HEK293 (cell line): ENCODE data around the gene ABHD12.

Experiments used
- CTCF ChIP-seq: fragments of 450-650 bp; formaldehyde crosslinking; IDR thresholded peaks from 2 replicates; pipeline ENCODE4 v1.5.1; 2016; ENCODE audit warnings: missing biosample characterization, missing genetic modification characterization
- MYNN ChIP-seq: fragments of 450-650 bp; formaldehyde crosslinking; IDR thresholded peaks from 2 replicates; pipeline ENCODE4 v1.5.1; 2016; ENCODE audit warnings: missing biosample characterization, missing genetic modification characterization, borderline replicate concordance
- OSR2 ChIP-seq: fragments of 450-650 bp; formaldehyde crosslinking; IDR thresholded peaks from 2 replicates; pipeline ENCODE4 v1.5.1; 2016; ENCODE audit warnings: missing biosample characterization, missing genetic modification characterization
- ZBTB10 ChIP-seq: fragments of 450-650 bp; formaldehyde crosslinking; IDR thresholded peaks from 2 replicates; pipeline ENCODE4 v1.5.1; 2016; ENCODE audit warnings: missing biosample characterization, missing genetic modification characterization
- ZBTB26 ChIP-seq: fragments of 450-650 bp; formaldehyde crosslinking; optimal IDR thresholded peaks from 2 replicates; pipeline ENCODE3; 2016; ENCODE audit warnings: missing biosample characterization, mild to moderate bottlenecking, missing genetic modification characterization
- ZFP3 ChIP-seq: fragments of 450-650 bp; formaldehyde crosslinking; IDR thresholded peaks from 2 replicates; pipeline ENCODE4 v1.5.1; 2016; ENCODE audit warnings: low read depth, missing biosample characterization, missing genetic modification characterization
- ZNF132 ChIP-seq: fragments of 450-650 bp; formaldehyde crosslinking; IDR thresholded peaks from 2 replicates; pipeline ENCODE4 v1.5.1; 2017; ENCODE audit warnings: missing biosample characterization, missing genetic modification characterization, borderline replicate concordance

- TF ChIP-seq CTCF (tag by site-specific recombination) (no peak), OSR2 (tag by site-specific recombination) (no peak), MYNN (tag by site-specific recombination) (no peak), ZBTB10 (tag by site-specific recombination) (no peak), ZNF132 (no peak), ZBTB26 (tag by site-specific recombination) (no peak), ZFP3 (tag by site-specific recombination) (no peak)
Measured at GRCh38 chr20:25320035-25320800, 70.4 kb downstream of the ABHD12 start.
